ENCODE measurements around the gene CEND1.

The CEND1 gene

DNA sequence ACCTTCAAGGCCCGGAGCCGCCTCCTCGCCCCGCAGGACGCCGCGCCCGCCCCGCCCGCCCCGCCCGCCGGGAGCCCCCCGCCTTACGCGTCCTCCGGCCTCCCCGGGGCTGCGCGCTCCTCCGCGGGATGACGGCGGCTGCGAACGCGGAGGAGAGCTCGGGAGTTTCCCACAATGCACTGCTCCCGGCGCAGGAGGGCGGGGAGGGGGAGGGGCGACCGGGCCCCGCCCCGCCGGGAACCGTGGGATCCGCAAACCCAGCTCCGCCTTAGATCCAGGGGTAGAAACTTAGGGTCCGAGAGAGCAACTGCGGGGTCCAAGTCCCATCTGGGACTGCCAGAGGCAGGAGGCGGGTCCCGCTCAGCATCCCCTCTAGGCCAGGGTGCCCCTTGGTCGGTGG is at the start of gene CEND1:
Gene CEND1, minus strand, starts transcription at position 148 of the 400 bp plus-strand sequence. CDS start 1,514 bp downstream, outside the sequence.
- H3K27ac ChIP-seq (ENCODE audit: low read depth, low read length), result no peak within 1 kb of the TSS
- peaks cover 6% of the 10 kb centered on the region for H3K79me2 ChIP-seq (ENCODE audit: control insufficient read depth, low read length)
- no peaks in the 10 kb centered on the region for H3K9me2 ChIP-seq (replicated peaks; ENCODE audit: control insufficient read depth, low read length)
- no peak for TF ChIP-seq EZH2phosphoT487 (IDR thresholded peaks at IDR 0.05; ENCODE audit: borderline replicate concordance, low read length)
- TF ChIP-seq, protein P1, sequence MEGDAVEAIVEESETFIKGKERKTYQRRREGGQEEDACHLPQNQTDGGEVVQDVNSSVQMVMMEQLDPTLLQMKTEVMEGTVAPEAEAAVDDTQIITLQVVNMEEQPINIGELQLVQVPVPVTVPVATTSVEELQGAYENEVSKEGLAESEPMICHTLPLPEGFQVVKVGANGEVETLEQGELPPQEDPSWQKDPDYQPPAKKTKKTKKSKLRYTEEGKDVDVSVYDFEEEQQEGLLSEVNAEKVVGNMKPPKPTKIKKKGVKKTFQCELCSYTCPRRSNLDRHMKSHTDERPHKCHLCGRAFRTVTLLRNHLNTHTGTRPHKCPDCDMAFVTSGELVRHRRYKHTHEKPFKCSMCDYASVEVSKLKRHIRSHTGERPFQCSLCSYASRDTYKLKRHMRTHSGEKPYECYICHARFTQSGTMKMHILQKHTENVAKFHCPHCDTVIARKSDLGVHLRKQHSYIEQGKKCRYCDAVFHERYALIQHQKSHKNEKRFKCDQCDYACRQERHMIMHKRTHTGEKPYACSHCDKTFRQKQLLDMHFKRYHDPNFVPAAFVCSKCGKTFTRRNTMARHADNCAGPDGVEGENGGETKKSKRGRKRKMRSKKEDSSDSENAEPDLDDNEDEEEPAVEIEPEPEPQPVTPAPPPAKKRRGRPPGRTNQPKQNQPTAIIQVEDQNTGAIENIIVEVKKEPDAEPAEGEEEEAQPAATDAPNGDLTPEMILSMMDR (IDR thresholded peaks at IDR 0.05; ENCODE audit: low read depth, low read length, poor library complexity, severe bottlenecking), result no peak
- peaks cover 10% of the 10 kb centered on the region; the same call in 1 of the 2 replicates for H3K36me3 ChIP-seq (ENCODE audit: control insufficient read depth, low read length)
- 0 out of 2 replicates have a peak, but pooled peaks cover 4% of the 10 kb centered on the region for H3F3A ChIP-seq (ENCODE audit: control insufficient read depth, insufficient read depth)
- no peaks in the 10 kb centered on the region for H4K20me1 ChIP-seq (ENCODE audit: control insufficient read depth, insufficient read depth, low read depth, low read length)
- peaks cover 25% of the 10 kb centered on the region for H3K4me1 ChIP-seq (ENCODE audit: control insufficient read depth, low read length)
- H3K4me2 ChIP-seq (ENCODE audit: low read length), result peak within 1 kb of the TSS; percentile 50
- H3K4me3 ChIP-seq (ENCODE audit: low read length), result peak within 1 kb of the TSS; percentile 69
- H3K27me3 ChIP-seq (ENCODE audit: control insufficient read depth, low read length), result no peaks in the 10 kb centered on the region
- H3K9me3 ChIP-seq (ENCODE audit: control insufficient read depth, insufficient read depth, low read length), result no peaks in the 10 kb centered on the region

DNA sequence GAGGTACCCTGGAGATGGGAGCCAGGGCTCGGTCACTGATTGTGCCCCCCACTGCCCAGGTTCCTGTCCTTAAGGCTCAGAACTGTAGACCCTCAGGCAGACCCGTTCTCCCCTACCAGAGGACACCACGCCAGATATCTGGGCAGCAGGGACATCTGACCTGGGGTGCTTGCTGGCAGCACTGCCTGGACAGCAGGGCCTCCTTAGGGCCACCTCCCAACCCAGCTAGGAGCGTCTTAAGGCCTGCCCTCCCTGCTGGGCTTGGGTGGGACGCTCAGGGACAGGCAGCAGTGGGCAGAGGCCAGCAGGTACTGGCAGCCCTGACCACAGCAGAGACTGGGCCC is 49.4 kb upstream of the CEND1 start:
- Histone ChIP-seq H4K20me1 (ENCODE audit: control insufficient read depth, insufficient read depth, low read depth, low read length) (peaks cover 14% of the 10 kb centered on the region), H3K9me3 (ENCODE audit: control insufficient read depth, insufficient read depth, low read length) (no peaks in the 10 kb centered on the region), H3K4me2 (ENCODE audit: low read length) (no peak overlapping the region), H3K4me3 (ENCODE audit: low read length) (no peak overlapping the region), H3K9me2 (replicated peaks; ENCODE audit: control insufficient read depth, low read length) (no peaks in the 10 kb centered on the region), H3K27me3 (ENCODE audit: control insufficient read depth, low read length) (peaks cover 20% of the 10 kb centered on the region), H3K79me2 (ENCODE audit: control insufficient read depth, low read length) (peaks cover 25% of the 10 kb centered on the region), H3K4me1 (ENCODE audit: control insufficient read depth, low read length) (peaks cover 20% of the 10 kb centered on the region), H3K36me3 (ENCODE audit: control insufficient read depth, low read length) (peaks cover 41% of the 10 kb centered on the region), H3K27ac (ENCODE audit: low read depth, low read length) (no peak overlapping the region), H3F3A (ENCODE audit: control insufficient read depth, insufficient read depth) (no peaks in the 10 kb centered on the region)
- TF ChIP-seq, protein P1 (IDR thresholded peaks at IDR 0.05; ENCODE audit: low read depth, low read length, poor library complexity, severe bottlenecking), result no peak
- TF ChIP-seq EZH2phosphoT487 (IDR thresholded peaks at IDR 0.05; ENCODE audit: borderline replicate concordance, low read length), result no peak

DNA sequence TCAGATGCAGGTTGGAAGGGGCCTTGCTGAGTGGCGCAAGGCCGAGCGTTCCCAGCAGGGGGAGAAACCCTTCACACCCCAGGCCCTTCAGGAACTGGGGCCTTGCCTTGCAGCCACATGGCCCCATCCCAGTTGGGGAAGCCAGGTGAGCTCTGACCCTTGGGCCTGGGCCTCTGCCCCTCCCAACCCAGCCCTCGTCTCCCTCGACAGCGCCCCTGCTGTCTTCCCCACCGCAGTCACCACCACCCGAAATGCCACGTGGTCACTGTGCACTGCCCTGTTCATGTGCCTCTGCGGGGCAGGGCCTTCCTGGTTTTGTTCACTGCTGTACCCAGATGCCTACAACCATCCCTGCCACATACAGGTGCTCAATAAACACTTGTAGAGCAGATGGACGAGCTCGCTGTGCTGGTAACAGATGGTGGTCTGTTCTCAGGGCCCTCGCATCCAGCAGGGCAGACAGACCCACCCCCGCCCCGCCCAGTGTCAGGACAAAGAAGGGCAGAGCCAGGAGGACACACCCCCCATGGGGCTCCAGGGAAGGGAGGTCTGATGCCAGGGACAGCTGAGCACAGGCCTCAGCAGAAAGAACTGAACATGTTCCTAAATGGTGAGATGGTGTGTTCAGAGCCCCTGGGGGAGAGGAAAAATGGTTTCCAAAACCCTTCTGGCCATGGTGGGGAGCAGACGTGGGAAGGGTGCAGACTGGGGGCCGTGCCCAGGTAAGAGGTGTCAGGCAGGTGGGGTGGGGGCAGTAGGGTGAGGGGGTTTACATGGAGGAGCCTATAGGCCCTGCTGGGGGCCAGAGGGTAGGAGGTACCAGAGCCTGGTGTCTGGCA is 48.8 kb upstream of the CEND1 start:
- Histone ChIP-seq H3K4me3 (ENCODE audit: low read length) (no peak overlapping the region), H3F3A (ENCODE audit: control insufficient read depth, insufficient read depth) (no peaks in the 10 kb centered on the region), H3K27me3 (ENCODE audit: control insufficient read depth, low read length) (peaks cover 20% of the 10 kb centered on the region), H4K20me1 (ENCODE audit: control insufficient read depth, insufficient read depth, low read depth, low read length) (peaks cover 14% of the 10 kb centered on the region), H3K36me3 (ENCODE audit: control insufficient read depth, low read length) (peaks cover 41% of the 10 kb centered on the region), H3K9me3 (ENCODE audit: control insufficient read depth, insufficient read depth, low read length) (no peaks in the 10 kb centered on the region), H3K79me2 (ENCODE audit: control insufficient read depth, low read length) (peaks cover 25% of the 10 kb centered on the region), H3K27ac (ENCODE audit: low read depth, low read length) (no peak overlapping the region), H3K9me2 (replicated peaks; ENCODE audit: control insufficient read depth, low read length) (no peaks in the 10 kb centered on the region), H3K4me2 (ENCODE audit: low read length) (no peak overlapping the region), H3K4me1 (ENCODE audit: control insufficient read depth, low read length) (peaks cover 14% of the 10 kb centered on the region)
- no peak for TF ChIP-seq EZH2phosphoT487 (IDR thresholded peaks at IDR 0.05; ENCODE audit: borderline replicate concordance, low read length)
- TF ChIP-seq, protein P1 (IDR thresholded peaks at IDR 0.05; ENCODE audit: low read depth, low read length, poor library complexity, severe bottlenecking), result peak; percentile 16

Measured in DOHH2 (cell line).